WTC11 (cell line): ENCODE measurements around the gene TMEM63C. TPM values are rescaled to one million over a fixed set of nuclear protein-coding genes. Genes with fewer than 3 reads are reported as not detected.

Experiments used
- ATAC-seq: fragments of 200-7000 bp; cut with Tn5 transposase; 2 replicates; pipeline ENCODE4 v1.10.0; 2021; ENCODE audit warnings: mild to moderate bottlenecking, moderate library complexity
- CTCF ChIA-PET: fragments of 300-600 bp; sonication (Branson Sonifier 250); formaldehyde crosslinking; loops from one replicate; lab custom pipeline; 2021; ENCODE audit warnings: antibody characterized with exemption; lab: Charles Lee
- POLR2A ChIA-PET: fragments of 350-600 bp; sonication (Branson Sonifier 250); formaldehyde crosslinking; loops from one replicate; lab custom pipeline; 2021; ENCODE audit warnings: antibody characterized with exemption; lab: Charles Lee
- DNase-seq: peaks from one replicate; pipeline ENCODE4 v3.0.0; 2021; ENCODE audit warnings: low spot score
- H3K27ac Mint-ChIP-seq: 2 replicates; pipeline ENCODE4 v1.8.0; 2021; ENCODE audit warnings: mixed read lengths
- H3K27me3 Mint-ChIP-seq: 2 replicates; pipeline ENCODE4 v1.8.0; 2021; ENCODE audit warnings: low read depth, mild to moderate bottlenecking, moderate library complexity, mixed read lengths
- H3K36me3 Mint-ChIP-seq: 2 replicates; pipeline ENCODE4 v1.8.0; 2021; ENCODE audit warnings: mixed read lengths
- H3K4me1 Mint-ChIP-seq: 2 replicates; pipeline ENCODE4 v1.8.0; 2022; ENCODE audit warnings: mixed read lengths
- H3K4me3 Mint-ChIP-seq: 2 replicates; pipeline ENCODE4 v1.8.0; 2021; ENCODE audit warnings: mild to moderate bottlenecking, moderate library complexity, mixed read lengths
- H3K9me3 Mint-ChIP-seq: 2 replicates; pipeline ENCODE4 v1.8.0; 2021; ENCODE audit warnings: mixed read lengths
- FOXJ3 ChIP-seq: sonication (generic); formaldehyde crosslinking; IDR thresholded peaks from 2 replicates; pipeline ENCODE4 v1.9.0; 2021; ENCODE audit warnings: missing genetic modification reagents, mild to moderate bottlenecking, borderline replicate concordance
- GABPB1 ChIP-seq: sonication (generic); formaldehyde crosslinking; IDR thresholded peaks from 2 replicates; pipeline ENCODE4 v1.8.1; 2023; ENCODE audit warnings: mild to moderate bottlenecking, missing genetic modification reagents
- NFATC4 ChIP-seq: fragments of 250-450 bp; sonication (Bioruptor Pico); IDR thresholded peaks from 2 replicates; pipeline ENCODE4 v1.9.0; 2021; ENCODE audit warnings: mild to moderate bottlenecking
- NR3C1 ChIP-seq: sonication (generic); formaldehyde crosslinking; conservative IDR thresholded peaks from 2 replicates; pipeline ENCODE4 v1.8.1; 2023; ENCODE audit warnings: low read depth, mild to moderate bottlenecking, missing genetic modification reagents
- RELA ChIP-seq: sonication (generic); formaldehyde crosslinking; IDR thresholded peaks from 2 replicates; pipeline ENCODE4 v1.8.1; 2022; ENCODE audit warnings: missing genetic modification reagents, mild to moderate bottlenecking, borderline replicate concordance
- TCF7 ChIP-seq: sonication (generic); formaldehyde crosslinking; IDR thresholded peaks from 2 replicates; pipeline ENCODE4 v1.8.0; 2022; ENCODE audit warnings: mild to moderate bottlenecking, low read depth, missing genetic modification reagents, moderate library complexity
- TEAD4 ChIP-seq: sonication (generic); formaldehyde crosslinking; IDR thresholded peaks from 2 replicates; pipeline ENCODE4 v1.8.0; 2022; ENCODE audit warnings: mild to moderate bottlenecking, missing genetic modification reagents
- ZBTB21 ChIP-seq: sonication (generic); formaldehyde crosslinking; IDR thresholded peaks from 2 replicates; pipeline ENCODE4 v1.8.1; 2023; ENCODE audit warnings: mild to moderate bottlenecking, missing genetic modification reagents, borderline replicate concordance
- ZNF121 ChIP-seq: sonication (generic); formaldehyde crosslinking; IDR thresholded peaks from 2 replicates; pipeline ENCODE4 v1.8.0; 2023; ENCODE audit warnings: missing genetic modification reagents
- ZNF263 ChIP-seq: sonication (generic); formaldehyde crosslinking; IDR thresholded peaks from 2 replicates; pipeline ENCODE4 v1.8.1; 2022; ENCODE audit warnings: low read depth, mild to moderate bottlenecking, moderate library complexity, missing genetic modification reagents
- total RNA-seq: library from RNA; stranded (reverse); gene quantifications from 3 replicates; pipeline ENCODE4 v1.2.3, GENCODE V29; 2021
- TF ChIP-seq, protein P1 (sequence below): fragments of 250-450 bp; sonication (Bioruptor Pico); IDR thresholded peaks from 2 replicates; pipeline ENCODE4 v2.1.2; 2022; ENCODE audit warnings: mild to moderate bottlenecking, moderate library complexity
- TF ChIP-seq, protein P2 (sequence below): sonication (generic); formaldehyde crosslinking; IDR thresholded peaks from 2 replicates; pipeline ENCODE4 v1.8.0; 2022; ENCODE audit warnings: mild to moderate bottlenecking, missing genetic modification reagents
- TF ChIP-seq, protein P3 (sequence below): fragments of 250-450 bp; sonication (Bioruptor Pico); IDR thresholded peaks from 2 replicates; pipeline ENCODE4 v1.8.0; 2021; ENCODE audit warnings: mild to moderate bottlenecking
- TF ChIP-seq, protein P4 (sequence below): fragments of 200-600 bp; IDR thresholded peaks from 2 replicates; pipeline ENCODE4 v1.8.0; 2022; ENCODE audit warnings: antibody characterized with exemption
- TF ChIP-seq, protein P5 (sequence below): fragments of 250-450 bp; sonication (Bioruptor Pico); IDR thresholded peaks from 2 replicates; pipeline ENCODE4 v1.9.0; 2021; ENCODE audit warnings: moderate library complexity, mild to moderate bottlenecking, inconsistent platforms, borderline replicate concordance
- TF ChIP-seq, protein P6 (sequence below): sonication (generic); formaldehyde crosslinking; IDR thresholded peaks from 2 replicates; pipeline ENCODE4 v1.8.0; 2022; ENCODE audit warnings: mild to moderate bottlenecking, missing genetic modification reagents
- TF ChIP-seq, protein P7 (sequence below): sonication (generic); formaldehyde crosslinking; IDR thresholded peaks from 2 replicates; pipeline ENCODE4 v1.8.0; 2023; ENCODE audit warnings: missing genetic modification reagents, mild to moderate bottlenecking, borderline replicate concordance
- TF ChIP-seq, protein P8 (sequence below): fragments of 250-450 bp; sonication (Bioruptor Pico); IDR thresholded peaks from 2 replicates; pipeline ENCODE4 v1.9.0; 2021; ENCODE audit warnings: mild to moderate bottlenecking

TMEM63C gene
- total RNA-seq, 1 experiment from 2014 or later = 8.8 TPM

DNA sequence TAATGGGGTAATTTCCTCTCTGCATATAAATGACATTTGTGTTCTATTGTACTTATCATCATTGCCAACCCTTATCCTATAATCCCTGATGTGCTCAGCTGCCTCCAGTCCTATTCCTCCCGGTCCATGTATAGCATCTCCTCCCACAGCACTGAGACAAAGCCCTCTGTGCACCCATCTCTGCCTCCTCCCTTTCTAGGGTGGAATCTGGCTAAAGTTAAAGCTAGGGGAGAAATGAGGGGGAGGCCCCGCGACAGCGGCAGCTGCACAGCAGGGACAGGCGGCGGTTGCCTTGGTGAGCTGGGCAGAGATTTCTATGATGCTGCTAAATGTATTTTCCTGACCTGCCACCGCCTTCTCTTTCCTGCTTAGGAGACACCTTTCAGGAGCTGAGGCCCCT, 27.2 kb upstream of the TMEM63C start (continued):
- TF ChIP-seq NR3C1 (no peak), TEAD4 (CRISPR knock-in tag) (no peak)

DNA sequence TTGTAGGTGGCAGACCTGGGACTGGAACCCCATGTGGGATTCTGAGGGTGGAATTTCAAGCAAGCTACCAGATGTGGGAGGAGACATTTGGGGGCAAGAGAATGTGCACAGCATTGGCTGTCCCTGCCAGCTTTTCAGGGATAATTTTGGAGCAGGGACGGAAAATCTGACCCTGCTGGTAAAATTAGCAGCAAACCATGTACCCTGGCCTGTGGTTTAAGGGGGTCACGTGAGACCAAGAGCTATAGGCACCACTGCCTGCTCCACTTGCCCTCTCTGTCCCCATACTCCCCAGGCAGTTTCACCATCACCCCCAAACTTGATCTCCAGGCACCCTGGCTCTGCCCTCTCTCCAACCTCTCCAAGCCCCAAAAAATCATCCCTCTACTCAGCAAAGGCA, 26.5 kb upstream of the TMEM63C start:
- POLR2A ChIA-PET = no interaction called here
- TF ChIP-seq, protein P1, sequence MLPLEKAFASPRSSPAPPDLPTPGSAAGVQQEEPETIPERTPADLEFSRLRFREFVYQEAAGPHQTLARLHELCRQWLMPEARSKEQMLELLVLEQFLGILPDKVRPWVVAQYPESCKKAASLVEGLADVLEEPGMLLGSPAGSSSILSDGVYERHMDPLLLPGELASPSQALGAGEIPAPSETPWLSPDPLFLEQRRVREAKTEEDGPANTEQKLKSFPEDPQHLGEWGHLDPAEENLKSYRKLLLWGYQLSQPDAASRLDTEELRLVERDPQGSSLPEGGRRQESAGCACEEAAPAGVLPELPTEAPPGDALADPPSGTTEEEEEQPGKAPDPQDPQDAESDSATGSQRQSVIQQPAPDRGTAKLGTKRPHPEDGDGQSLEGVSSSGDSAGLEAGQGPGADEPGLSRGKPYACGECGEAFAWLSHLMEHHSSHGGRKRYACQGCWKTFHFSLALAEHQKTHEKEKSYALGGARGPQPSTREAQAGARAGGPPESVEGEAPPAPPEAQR = no peak
- TF ChIP-seq ZBTB21 (CRISPR knock-in tag) (no peak), ZNF263 (CRISPR knock-in tag) (no peak)
- TF ChIP-seq, protein P2, sequence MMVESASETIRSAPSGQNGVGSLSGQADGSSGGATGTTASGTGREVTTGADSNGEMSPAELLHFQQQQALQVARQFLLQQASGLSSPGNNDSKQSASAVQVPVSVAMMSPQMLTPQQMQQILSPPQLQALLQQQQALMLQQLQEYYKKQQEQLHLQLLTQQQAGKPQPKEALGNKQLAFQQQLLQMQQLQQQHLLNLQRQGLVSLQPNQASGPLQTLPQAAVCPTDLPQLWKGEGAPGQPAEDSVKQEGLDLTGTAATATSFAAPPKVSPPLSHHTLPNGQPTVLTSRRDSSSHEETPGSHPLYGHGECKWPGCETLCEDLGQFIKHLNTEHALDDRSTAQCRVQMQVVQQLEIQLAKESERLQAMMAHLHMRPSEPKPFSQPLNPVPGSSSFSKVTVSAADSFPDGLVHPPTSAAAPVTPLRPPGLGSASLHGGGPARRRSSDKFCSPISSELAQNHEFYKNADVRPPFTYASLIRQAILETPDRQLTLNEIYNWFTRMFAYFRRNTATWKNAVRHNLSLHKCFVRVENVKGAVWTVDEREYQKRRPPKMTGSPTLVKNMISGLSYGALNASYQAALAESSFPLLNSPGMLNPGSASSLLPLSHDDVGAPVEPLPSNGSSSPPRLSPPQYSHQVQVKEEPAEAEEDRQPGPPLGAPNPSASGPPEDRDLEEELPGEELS (CRISPR knock-in tag) = no peak
- Mint-ChIP-seq H3K36me3 (no peaks in the 10 kb centered on the region), H3K4me3 (no peak overlapping the region), H3K27me3 (no peaks in the 10 kb centered on the region), H3K9me3 (peaks cover 5% of the 10 kb centered on the region), H3K27ac (no peak overlapping the region), H3K4me1 (peaks cover 44% of the 10 kb centered on the region)
- DNase-seq = no peak
- CTCF ChIA-PET = interaction anchor here (0.8 to 7.7 kb wide), 5 partner anchors 13 to 161 kb away, joined by 3 to 147 read pairs (median 13); partner anchors contain the start of genes TMEM63C and ZDHHC22
- ATAC-seq = no peak

DNA sequence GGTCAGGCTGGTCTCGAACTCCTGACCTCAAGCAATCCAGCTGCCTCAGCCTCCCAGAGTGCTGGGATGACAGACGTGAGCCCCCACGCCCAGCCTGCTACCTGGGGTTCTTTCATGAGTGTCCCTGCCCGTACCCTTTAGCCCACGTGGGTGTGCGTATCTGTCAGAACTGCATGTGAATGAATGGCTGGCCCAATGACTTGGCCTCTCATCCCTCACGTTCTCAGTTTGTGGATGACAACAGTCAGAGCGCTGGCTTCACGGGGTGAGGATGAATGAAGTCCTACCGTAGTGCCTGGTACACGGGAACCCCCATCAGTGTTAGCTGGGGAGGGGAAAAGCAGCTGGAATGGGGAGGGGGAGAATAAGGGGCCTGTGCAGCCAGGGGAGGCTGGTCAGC, 23.9 kb upstream of the TMEM63C start:
- no peak for ATAC-seq
- ChIA-PET CTCF (interaction anchor here (0.6 to 7.7 kb wide), 4 partner anchors 16 to 449 kb away, joined by 3 to 147 read pairs (median 8); partner anchors contain the start of gene ZDHHC22), POLR2A (no interaction called here)
- Mint-ChIP-seq H3K4me3 (no peak overlapping the region), H3K27ac (peak overlapping the region; percentile 29; the same call in 1 of the 2 replicates), H3K27me3 (no peaks in the 10 kb centered on the region), H3K9me3 (peaks cover 5% of the 10 kb centered on the region), H3K36me3 (no peaks in the 10 kb centered on the region), H3K4me1 (peaks cover 38% of the 10 kb centered on the region)
- DNase-seq = no peak
- TF ChIP-seq, protein P3, sequence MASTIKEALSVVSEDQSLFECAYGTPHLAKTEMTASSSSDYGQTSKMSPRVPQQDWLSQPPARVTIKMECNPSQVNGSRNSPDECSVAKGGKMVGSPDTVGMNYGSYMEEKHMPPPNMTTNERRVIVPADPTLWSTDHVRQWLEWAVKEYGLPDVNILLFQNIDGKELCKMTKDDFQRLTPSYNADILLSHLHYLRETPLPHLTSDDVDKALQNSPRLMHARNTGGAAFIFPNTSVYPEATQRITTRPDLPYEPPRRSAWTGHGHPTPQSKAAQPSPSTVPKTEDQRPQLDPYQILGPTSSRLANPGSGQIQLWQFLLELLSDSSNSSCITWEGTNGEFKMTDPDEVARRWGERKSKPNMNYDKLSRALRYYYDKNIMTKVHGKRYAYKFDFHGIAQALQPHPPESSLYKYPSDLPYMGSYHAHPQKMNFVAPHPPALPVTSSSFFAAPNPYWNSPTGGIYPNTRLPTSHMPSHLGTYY = no peak
- TF ChIP-seq, protein P4, sequence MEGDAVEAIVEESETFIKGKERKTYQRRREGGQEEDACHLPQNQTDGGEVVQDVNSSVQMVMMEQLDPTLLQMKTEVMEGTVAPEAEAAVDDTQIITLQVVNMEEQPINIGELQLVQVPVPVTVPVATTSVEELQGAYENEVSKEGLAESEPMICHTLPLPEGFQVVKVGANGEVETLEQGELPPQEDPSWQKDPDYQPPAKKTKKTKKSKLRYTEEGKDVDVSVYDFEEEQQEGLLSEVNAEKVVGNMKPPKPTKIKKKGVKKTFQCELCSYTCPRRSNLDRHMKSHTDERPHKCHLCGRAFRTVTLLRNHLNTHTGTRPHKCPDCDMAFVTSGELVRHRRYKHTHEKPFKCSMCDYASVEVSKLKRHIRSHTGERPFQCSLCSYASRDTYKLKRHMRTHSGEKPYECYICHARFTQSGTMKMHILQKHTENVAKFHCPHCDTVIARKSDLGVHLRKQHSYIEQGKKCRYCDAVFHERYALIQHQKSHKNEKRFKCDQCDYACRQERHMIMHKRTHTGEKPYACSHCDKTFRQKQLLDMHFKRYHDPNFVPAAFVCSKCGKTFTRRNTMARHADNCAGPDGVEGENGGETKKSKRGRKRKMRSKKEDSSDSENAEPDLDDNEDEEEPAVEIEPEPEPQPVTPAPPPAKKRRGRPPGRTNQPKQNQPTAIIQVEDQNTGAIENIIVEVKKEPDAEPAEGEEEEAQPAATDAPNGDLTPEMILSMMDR = no peak
- no peak for TF ChIP-seq ZNF263 (CRISPR knock-in tag)
- TF ChIP-seq, protein P5, sequence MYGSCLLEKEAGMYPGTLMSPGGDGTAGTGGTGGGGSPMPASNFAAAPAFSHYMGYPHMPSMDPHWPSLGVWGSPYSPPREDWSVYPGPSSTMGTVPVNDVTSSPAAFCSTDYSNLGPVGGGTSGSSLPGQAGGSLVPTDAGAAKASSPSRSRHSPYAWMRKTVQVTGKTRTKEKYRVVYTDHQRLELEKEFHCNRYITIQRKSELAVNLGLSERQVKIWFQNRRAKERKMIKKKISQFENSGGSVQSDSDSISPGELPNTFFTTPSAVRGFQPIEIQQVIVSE (CRISPR knock-in tag) = no peak
- TF ChIP-seq FOXJ3 (CRISPR knock-in tag) = no peak
- TF ChIP-seq ZNF121 (CRISPR knock-in tag) = no peak
- TF ChIP-seq, protein P6, sequence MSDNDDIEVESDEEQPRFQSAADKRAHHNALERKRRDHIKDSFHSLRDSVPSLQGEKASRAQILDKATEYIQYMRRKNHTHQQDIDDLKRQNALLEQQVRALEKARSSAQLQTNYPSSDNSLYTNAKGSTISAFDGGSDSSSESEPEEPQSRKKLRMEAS (CRISPR knock-in tag) = no peak
- TF ChIP-seq GABPB1 (CRISPR knock-in tag) = no peak
- no peak for TF ChIP-seq RELA (CRISPR knock-in tag)
- TF ChIP-seq, protein P7, sequence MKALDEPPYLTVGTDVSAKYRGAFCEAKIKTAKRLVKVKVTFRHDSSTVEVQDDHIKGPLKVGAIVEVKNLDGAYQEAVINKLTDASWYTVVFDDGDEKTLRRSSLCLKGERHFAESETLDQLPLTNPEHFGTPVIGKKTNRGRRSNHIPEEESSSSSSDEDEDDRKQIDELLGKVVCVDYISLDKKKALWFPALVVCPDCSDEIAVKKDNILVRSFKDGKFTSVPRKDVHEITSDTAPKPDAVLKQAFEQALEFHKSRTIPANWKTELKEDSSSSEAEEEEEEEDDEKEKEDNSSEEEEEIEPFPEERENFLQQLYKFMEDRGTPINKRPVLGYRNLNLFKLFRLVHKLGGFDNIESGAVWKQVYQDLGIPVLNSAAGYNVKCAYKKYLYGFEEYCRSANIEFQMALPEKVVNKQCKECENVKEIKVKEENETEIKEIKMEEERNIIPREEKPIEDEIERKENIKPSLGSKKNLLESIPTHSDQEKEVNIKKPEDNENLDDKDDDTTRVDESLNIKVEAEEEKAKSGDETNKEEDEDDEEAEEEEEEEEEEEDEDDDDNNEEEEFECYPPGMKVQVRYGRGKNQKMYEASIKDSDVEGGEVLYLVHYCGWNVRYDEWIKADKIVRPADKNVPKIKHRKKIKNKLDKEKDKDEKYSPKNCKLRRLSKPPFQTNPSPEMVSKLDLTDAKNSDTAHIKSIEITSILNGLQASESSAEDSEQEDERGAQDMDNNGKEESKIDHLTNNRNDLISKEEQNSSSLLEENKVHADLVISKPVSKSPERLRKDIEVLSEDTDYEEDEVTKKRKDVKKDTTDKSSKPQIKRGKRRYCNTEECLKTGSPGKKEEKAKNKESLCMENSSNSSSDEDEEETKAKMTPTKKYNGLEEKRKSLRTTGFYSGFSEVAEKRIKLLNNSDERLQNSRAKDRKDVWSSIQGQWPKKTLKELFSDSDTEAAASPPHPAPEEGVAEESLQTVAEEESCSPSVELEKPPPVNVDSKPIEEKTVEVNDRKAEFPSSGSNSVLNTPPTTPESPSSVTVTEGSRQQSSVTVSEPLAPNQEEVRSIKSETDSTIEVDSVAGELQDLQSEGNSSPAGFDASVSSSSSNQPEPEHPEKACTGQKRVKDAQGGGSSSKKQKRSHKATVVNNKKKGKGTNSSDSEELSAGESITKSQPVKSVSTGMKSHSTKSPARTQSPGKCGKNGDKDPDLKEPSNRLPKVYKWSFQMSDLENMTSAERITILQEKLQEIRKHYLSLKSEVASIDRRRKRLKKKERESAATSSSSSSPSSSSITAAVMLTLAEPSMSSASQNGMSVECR (CRISPR knock-in tag) = no peak
- no peak for TF ChIP-seq TCF7
- TF ChIP-seq, protein P8, sequence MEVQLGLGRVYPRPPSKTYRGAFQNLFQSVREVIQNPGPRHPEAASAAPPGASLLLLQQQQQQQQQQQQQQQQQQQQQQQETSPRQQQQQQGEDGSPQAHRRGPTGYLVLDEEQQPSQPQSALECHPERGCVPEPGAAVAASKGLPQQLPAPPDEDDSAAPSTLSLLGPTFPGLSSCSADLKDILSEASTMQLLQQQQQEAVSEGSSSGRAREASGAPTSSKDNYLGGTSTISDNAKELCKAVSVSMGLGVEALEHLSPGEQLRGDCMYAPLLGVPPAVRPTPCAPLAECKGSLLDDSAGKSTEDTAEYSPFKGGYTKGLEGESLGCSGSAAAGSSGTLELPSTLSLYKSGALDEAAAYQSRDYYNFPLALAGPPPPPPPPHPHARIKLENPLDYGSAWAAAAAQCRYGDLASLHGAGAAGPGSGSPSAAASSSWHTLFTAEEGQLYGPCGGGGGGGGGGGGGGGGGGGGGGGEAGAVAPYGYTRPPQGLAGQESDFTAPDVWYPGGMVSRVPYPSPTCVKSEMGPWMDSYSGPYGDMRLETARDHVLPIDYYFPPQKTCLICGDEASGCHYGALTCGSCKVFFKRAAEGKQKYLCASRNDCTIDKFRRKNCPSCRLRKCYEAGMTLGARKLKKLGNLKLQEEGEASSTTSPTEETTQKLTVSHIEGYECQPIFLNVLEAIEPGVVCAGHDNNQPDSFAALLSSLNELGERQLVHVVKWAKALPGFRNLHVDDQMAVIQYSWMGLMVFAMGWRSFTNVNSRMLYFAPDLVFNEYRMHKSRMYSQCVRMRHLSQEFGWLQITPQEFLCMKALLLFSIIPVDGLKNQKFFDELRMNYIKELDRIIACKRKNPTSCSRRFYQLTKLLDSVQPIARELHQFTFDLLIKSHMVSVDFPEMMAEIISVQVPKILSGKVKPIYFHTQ = no peak
- no peak for TF ChIP-seq NFATC4 (CRISPR knock-in tag)
